Cortex of kidney (tissue), 1 donor: Measurements from ENCODE around the gene ZFP36.
A peak's percentile ranks its signal among the peaks of the same experiment; 100 is the strongest.

ENCODE experiments used
- DNase-seq: peaks from one replicate; lab custom pipeline; 2025; lab: John Stamatoyannopoulos, UW

Gene ZFP36

DNA sequence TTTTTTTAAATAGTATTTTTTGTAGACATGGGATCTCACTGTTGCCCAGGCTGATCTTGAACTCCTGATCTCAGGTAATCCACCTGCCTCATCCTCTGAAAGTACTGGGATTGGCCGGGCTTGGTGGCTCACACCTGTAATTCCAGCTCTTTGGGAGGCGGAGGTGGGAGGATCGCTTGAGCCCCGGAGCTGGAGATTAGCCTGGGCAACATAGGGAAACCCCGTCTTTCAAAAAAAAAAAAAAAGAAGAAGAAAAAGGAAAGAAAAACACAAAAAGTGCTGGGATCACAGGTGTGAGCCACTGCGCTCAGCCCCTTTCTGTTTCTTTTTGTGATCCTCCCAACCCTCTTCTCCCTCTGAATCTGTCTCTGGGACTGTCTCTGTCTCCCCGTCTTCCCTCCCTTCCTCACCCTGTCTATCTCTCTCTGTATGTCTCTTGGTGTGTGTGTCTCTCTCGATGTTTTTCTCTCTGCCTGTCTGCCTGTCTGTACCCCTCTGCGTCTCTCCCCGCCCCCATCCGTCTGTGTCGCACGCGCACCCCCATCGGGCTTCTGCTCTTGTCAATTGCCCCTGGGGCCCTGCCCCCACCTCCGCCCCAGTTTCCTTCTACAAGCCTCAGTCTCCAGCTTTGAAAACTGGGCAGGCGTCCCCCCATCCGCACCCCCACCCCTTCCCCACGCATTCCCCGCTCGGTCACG lies 540 bp upstream of the ZFP36 start:
- DNase-seq, result no peak

DNA sequence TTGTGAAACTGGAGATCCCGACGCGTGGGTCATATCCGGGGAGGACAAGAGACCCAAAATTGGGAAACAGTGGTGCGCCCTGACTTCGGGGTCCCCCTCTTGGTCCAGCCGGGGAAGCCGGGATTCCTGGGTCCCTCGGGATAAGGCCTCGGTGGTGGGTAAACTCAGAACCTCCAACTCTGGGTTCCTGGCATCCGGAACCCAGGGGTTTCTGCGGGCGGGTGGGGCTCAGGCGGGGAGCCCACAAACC lies 688 bp downstream of the ZFP36 start:
- DNase-seq, result no peak

DNA sequence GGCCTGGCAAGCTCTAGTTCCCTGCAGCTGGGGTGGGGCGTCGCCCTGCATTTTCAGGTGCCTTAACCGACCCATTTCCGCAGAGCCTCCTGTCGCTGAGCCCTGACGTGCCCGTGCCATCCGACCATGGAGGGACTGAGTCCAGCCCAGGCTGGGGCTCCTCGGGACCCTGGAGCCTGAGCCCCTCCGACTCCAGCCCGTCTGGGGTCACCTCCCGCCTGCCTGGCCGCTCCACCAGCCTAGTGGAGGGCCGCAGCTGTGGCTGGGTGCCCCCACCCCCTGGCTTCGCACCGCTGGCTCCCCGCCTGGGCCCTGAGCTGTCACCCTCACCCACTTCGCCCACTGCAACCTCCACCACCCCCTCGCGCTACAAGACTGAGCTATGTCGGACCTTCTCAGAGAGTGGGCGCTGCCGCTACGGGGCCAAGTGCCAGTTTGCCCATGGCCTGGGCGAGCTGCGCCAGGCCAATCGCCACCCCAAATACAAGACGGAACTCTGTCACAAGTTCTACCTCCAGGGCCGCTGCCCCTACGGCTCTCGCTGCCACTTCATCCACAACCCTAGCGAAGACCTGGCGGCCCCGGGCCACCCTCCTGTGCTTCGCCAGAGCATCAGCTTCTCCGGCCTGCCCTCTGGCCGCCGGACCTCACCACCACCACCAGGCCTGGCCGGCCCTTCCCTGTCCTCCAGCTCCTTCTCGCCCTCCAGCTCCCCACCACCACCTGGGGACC lies 1.2 kb downstream of the ZFP36 start:
- DNase-seq, result no peak

DNA sequence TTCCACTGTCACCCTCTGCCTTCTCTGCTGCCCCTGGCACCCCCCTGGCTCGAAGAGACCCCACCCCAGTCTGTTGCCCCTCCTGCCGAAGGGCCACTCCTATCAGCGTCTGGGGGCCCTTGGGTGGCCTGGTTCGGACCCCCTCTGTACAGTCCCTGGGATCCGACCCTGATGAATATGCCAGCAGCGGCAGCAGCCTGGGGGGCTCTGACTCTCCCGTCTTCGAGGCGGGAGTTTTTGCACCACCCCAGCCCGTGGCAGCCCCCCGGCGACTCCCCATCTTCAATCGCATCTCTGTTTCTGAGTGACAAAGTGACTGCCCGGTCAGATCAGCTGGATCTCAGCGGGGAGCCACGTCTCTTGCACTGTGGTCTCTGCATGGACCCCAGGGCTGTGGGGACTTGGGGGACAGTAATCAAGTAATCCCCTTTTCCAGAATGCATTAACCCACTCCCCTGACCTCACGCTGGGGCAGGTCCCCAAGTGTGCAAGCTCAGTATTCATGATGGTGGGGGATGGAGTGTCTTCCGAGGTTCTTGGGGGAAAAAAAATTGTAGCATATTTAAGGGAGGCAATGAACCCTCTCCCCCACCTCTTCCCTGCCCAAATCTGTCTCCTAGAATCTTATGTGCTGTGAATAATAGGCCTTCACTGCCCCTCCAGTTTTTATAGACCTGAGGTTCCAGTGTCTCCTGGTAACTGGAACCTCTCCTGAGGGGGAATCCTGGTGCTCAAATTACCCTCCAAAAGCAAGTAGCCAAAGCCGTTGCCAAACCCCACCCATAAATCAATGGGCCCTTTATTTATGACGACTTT lies 2.0 kb downstream of the ZFP36 start:
- no peak for DNase-seq

DNA sequence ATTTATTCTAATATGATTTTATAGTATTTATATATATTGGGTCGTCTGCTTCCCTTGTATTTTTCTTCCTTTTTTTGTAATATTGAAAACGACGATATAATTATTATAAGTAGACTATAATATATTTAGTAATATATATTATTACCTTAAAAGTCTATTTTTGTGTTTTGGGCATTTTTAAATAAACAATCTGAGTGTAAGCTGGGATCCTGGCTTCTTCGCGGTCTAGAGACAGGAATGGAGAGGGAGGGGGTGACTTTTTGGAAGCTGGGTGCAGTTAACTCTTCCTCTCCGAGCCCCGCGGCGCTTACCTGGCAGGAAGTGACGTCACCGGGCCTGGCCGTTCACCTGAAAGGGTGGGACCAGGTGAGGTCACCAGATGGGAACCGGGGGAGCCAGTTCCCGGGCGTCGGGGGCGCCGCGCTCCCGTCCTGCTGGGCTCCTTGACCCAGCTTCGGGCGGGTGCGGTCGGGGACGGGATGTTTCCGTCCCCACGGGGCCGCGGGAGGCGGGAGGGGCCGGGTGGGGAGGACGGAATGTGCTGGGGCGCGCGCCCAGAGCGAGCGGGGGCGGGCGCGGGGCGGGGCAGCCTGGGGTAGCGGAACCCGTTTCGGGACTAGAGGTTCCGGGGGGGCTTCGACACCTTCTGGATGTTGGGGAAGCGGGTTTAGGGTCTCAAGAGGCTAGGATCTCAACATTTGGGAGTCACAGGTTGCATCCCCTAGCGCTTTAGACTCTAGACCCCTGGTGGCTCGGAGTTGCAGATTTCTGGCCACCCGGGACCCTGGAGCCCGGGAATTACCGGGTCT lies 2.8 kb downstream of the ZFP36 start:
- DNase-seq, result peak; percentile 86

DNA sequence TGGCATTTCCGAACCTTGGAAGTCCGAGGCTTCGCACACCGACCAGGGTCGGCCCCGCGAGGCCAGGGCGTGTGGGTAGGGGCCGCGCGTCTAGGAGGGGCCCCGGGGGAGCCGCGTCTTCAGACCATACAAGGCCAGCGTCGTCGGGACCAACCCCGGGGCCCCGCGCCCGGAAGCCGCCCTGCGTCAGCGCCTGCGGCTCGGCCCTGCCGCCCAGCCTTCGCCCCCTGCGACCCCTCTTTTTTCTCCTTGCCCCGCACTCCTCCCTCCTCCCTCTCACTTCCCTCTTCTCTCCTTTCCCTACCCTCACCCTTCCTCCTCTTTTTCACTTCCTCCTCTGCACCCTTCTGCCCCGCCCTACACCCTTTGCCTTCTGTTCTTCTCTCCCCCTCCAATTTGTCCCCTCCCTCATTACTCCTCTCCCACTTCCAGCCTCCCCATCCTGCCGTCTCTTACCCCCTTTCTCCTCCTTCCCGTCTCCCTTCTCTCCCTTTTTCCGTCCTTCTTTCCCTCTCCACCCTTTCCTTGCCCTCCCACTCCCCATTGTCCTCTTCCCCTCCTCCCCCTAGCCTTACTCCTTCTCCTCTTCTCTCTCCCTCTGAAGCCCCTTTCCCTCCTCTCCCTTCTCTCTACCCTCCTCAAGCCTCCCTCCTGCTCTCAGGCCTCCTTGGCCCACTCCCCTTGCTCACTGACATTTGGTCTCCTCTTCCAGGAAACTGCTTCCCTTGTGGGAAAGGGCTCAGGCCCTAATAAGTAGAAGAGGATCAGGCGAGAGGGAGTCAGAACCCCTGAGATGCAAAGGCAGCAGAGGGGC lies 3.6 kb downstream of the ZFP36 start:
- no peak for DNase-seq

DNA sequence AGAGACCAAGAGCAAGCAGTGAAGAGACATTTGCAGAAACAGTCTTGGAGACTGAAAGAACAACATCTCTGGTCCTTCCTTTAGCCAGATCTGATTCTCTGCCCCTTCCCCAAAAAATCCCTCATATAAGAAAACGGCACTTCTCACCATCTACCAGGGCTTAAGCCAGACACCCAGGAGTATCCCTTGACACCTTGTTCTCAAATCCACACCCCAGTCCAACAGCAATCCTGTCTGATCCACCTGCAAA lies 4.1 kb downstream of the ZFP36 start:
- DNase-seq, result no peak

DNA sequence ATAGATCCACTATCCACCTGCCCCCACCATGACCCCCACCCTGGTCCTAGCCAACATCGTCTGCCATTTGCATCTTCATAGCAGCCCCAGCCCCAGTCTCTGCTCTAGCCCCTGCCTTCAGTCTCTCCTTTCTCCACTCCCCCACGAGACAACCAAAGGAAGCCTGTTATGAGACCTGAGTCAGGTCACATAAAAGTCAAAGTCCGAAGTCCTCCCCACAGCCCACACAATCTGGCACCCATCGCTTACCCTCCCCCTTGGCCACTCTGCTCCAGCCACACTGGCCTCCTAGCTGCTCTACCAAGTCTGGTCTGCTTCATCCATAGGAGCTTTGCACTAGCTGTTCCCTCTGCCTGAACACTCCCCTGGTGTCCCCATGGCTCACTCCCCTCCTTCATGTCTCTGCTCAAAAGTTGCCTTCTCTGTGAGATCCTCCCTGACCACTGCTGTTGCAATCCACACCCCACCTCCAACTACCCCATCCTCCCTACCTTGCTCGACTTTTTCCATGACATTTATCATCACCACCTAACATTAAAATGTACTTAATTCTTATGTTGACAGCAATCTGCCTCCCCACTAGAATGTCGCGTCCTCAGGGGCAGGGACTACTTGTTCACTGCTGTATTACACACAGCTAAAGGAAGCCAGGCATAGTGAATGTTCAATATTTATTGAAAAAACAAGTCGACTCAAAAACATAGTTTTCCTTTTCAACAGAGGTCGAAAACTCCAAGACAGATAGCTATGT lies 4.6 kb downstream of the ZFP36 start:
- DNase-seq, result no peak

DNA sequence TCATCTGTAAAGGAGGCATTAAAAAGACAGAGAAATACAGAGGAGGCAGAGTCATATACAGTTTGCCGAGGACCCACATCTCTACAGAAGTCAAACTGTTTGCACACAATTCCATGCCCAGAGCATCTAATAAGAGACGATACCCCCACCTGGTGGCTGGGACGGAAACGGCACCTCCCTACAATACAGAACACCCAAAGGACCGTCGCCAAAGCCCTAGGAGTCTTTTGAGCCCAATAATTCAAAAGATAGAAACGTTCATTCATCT lies 5.1 kb downstream of the ZFP36 start:
- no peak for DNase-seq

DNA sequence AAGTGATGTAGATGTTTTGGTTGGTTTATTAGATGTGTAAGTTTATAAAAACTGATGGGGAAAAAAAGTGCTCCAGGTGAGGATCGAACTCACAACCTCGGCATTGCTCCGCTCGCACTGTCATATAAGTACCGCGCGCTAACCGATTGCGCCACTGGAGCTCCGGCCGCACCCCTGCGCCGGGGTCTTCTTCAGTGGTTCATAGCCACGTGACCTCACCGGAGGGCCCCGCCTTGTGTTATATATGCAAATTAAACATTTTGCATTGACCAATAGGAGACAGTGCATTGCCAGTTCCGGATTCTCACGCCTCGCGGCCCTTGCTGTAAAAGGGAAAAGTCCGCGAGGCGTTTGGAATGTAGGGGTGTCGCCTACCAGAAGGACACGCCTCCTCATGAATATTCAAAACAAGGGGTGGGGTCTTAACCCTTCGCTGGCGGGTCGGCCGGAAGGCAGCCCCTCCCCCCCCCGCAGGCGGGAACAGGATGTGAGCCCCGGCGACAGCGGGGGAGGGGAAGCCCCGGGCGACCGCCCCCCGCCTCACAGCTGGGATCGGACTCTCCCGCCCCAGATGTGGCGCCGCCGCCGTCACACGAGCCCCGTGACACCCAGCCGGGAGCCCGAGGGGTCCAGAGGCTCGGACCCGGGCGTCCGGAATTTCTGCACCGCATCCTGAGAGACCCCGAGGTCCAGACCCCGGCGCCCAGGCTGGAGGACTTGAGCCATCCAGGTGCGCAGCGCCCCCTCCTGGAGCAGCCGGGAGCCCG lies 5.6 kb downstream of the ZFP36 start, which contains the start of gene PLEKHG2:
Gene PLEKHG2 (plus strand): TSS at position 570 of the 767 bp plus-strand sequence. CDS start 1,418 bp downstream, outside the sequence.
- DNase-seq, result no peak

DNA sequence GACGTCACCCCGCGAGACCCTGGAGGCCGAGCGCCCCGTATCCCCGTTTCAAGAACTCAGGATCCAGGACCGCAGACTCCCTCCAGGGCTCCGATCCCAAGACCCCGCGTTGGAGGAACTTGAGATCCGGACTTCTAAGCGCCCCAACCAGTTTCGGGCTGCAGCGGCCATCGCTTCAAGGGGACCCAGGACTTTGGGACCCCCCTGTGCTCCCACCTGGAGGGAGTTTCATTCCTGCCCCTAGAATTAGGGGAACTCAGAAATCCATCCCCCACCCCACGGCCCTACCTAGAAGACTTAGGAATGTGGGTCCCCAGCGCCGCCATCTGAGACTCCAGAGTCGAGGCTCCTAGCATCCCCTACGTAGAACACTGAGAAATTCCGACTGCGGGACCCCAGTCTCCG lies 6.2 kb downstream of the ZFP36 start:
- DNase-seq, result no peak

DNA sequence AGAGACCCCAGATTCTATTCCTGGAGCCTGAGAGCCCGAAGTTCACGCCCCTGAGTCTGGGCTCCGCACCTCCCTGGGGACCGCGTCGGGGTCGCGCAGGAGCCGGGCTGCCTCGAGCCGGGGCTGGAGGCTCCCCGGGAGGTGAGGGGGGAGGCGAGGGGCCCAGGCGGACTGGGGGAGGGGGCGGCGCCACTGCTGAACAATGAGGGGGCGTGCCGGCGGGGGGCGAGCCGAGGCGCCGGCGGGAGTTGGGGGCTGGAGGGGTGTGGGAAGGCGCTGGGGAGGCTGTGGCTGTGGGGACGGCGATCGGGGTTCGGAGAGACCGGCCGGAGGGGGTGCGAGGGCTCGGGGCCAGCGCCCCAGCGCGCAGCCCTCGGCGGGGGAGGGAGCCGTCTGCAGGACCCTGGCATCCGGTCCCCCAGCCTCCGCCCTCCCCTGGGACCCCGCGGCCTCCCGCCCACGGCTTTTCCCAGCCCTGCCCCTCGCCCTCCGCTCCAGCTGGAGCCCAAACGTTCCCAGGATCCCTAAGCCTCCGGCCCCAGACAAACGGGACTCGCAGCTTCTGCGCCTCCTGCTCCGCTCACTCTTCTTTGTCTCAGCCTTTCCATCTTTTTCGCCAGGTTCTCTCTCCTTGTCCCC lies 6.7 kb downstream of the ZFP36 start:
- no peak for DNase-seq

DNA sequence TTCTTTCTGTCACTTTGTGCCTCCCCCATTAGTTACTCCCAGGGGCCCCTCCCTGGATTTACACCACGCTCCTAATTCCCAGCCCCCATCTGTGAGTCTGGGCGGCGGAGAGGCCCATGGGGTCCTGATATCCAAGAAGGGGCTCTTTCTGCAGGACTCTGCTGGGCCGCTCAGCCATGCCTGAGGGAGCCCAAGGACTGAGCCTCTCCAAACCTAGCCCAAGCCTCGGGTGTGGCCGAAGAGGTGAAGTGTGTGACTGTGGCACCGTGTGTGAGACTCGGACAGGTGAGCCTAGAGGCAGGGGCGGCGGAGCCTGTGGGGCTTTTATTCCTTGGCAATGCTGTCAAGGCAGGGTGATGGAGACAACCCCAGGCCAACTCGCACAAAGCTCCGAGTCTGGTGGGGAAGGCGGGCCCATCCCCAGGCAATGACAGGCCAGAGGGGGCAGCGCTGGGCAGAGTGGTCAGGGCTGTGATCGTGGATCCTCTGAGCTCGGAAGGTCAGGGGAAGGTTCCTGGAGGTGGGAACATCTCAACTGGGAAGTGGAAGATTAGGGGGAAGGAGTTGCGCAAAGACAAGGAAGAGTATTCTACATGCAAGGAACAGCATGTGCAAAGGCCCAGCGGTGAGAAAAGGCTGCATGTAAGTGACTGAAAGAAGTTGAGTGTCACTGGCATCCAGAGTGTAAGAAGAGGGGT lies 7.4 kb downstream of the ZFP36 start:
- no peak for DNase-seq

DNA sequence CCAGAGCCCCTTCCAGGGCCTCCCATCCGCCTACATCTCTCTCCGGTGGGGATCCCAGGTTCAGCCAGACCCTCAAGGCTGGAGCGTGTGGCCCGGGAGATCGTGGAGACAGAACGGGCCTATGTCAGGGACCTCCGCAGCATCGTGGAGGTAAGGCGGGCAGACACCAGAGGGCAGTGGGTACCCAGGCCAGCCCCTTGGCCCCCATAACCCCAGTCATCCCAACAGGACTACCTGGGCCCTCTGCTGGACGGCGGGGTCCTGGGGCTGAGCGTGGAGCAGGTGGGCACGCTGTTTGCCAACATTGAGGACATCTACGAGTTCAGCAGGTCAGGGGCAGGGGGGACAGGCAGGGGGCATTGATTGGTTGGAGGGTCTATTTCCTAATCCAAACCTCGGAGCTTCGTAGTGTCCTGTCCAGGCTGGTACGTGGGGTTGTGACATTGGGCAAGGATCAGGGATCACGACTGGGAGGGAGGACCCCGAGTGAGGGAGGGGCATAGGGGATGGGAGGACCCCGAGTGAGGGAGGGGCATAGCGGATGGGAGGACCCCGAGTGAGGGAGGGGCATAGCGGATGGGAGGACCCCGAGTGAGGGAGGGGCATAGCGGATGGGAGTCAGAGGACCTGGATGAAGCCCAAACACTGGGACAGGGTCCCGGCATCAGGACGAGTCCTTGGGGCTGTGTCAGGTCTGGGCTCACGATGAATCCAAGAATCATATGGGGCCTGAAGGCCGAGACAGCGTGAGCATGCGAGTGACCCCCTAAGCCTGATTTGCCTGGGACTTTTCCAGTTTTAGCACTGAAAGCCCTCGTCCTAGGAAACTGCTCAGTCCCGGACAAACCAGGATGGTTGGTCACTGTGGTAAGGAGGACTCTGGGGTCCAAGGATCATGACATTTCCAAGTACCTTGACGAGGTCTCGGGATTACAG lies 8.7 kb downstream of the ZFP36 start:
- no peak for DNase-seq

DNA sequence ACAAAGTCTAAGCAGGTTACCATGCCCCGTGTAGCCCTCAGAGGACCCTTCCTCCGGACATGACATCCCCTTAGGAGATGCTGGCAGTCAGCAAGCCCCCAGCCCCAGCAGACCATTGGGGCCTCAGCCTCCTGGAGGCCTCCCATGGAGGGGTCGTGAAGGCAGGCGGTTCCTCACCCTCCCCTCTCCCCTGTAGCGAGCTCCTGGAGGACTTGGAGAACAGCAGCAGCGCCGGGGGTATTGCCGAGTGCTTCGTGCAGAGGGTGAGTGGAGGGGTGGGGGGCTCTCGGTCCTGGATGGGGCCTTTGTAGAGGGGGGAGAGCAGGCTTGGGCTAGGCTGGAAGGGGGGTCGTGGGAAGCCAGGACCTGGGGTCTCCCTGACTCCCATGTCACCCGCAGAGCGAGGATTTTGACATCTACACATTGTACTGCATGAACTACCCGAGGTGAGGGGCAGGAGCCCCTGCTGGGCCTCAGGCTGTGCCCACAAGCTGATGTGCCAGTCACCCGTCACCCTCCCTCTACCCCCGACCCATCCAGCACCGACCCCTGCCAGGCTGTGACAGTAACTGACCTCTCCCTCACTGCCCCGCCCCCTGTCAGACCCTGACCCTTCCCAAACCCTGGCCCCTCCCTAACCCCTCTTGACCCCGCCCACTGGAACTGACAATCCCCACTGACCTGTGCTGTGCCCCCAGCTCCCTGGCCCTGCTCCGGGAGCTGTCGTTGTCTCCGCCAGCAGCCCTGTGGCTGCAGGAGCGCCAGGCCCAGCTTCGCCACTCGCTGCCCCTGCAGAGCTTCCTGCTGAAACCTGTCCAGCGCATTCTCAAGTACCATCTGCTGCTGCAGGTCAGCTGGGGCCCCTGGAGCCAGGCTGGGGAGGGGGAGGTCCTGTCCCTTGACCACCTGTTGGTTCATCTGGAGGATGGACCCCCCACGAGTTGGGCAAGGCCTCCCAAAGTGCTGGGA lies 9.8 kb downstream of the ZFP36 start:
- no peak for DNase-seq

DNA sequence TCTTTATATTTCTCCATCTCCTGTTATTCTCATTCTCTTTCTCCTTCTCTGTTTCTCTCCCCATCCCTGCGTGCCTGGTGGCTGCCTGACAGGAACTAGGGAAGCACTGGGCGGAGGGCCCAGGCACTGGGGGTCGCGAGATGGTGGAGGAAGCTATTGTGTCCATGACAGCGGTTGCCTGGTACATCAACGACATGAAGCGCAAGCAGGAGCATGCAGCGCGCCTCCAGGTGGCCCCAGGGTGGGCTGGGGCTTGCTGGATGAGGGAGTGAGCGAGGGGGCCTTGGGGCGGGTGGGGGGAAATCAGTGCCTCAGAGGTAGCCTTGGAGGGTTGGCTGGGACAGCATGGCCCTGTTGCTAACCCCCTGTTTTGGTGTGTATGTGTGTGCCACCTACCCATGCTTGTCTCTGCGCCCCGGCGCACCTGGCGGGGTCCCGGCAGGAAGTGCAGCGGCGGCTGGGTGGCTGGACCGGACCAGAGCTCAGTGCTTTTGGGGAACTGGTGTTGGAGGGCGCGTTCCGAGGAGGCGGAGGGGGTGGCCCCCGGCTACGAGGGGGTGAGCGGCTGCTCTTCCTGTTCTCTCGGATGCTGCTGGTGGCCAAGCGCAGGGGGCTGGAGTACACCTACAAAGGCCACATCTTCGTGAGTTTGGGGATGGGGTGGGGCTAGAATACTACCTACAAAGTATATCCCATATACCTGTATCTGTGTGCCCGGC lies 11.0 kb downstream of the ZFP36 start:
- no peak for DNase-seq
